ENCODE measurements around the gene GPR156. TPM values are rescaled to one million over a fixed set of nuclear protein-coding genes. Genes with fewer than 3 reads are reported as not detected.

The GPR156 gene
- total and polyA plus RNA-seq, 10 of the 15 experiments (the other 5 are each of a cell fraction or from before 2014, with no cell fraction given), result 0.08 to 0.15 (median 0.11) TPM; not detected in 6

- 17% methylated on average over 5 of the region's 5 CpGs for WGBS (ENCODE audit: insufficient coverage, insufficient replicate concordance, low lambda C conversion rate, missing lambda C conversion rate)
- H4K20me1 ChIP-seq (ENCODE audit: control insufficient read depth, insufficient read depth), result no peaks in the 10 kb centered on the region
- H3K9me3 ChIP-seq (replicated peaks; ENCODE audit: control insufficient read depth, insufficient read depth, low read length), result no peaks in the 10 kb centered on the region
- no peak overlapping the region for H3K4me2 ChIP-seq (ENCODE audit: control insufficient read depth, insufficient read depth)
- no peaks in the 10 kb centered on the region for H3K79me2 ChIP-seq (ENCODE audit: control insufficient read depth, insufficient read depth, low read length)
- ChIA-PET RAD21 (ENCODE audit: unreplicated experiment) (no interaction called here), SMC1A (ENCODE audit: uncharacterized antibody, unreplicated experiment) (no interaction called here), CTCF (interaction anchor here (1.5 kb wide), 1 partner anchor 9 kb away, joined by 5 read pairs; no protein-coding TSS in a partner anchor), POLR2A (no interaction called here)
- H3K27ac ChIP-seq (ENCODE audit: control insufficient read depth, insufficient read depth), result no peak overlapping the region
- BruUV-seq (replicated peaks), result no TSS peak
- no peak overlapping the region for H3K4me3 ChIP-seq
- no peaks in the 10 kb centered on the region for H3K4me1 ChIP-seq (ENCODE audit: control insufficient read depth, insufficient read depth, low read length)
- TF ChIP-seq ZBTB11 (CRISPR knock-in tag; IDR thresholded peaks at IDR 0.05) (no peak), NR2C1 (IDR thresholded peaks at IDR 0.05) (no peak), TCF3 (IDR thresholded peaks at IDR 0.05; ENCODE audit: borderline replicate concordance, insufficient read depth, low read depth, low read length) (no peak)
- no peaks in the 10 kb centered on the region; a peak in 1 of 4 replicates for H3K27me3 ChIP-seq (replicated peaks in 1 of 2; ENCODE audit: control insufficient read depth in 2 of 2, insufficient read depth in 2 of 2, low read length in 1 of 2)
- no peak overlapping the region for H3K9ac ChIP-seq (ENCODE audit: control insufficient read depth, insufficient read depth, low read length)
- FAIRE-seq, result no peak
- no peak overlapping the region for H2AFZ ChIP-seq (ENCODE audit: control insufficient read depth, low read depth, low read length)
- intact Hi-C loops (cut with micrococcal nuclease; ENCODE audit: unreplicated experiment) (no loop called here), in situ Hi-C loops (cut with MboI) (no loop called here)
- no peak for DNase-seq (ENCODE audit: low read depth, low spot score)
- H3K36me3 ChIP-seq (ENCODE audit: control insufficient read depth in 2 of 2, insufficient read depth in 2 of 2, low read length in 1 of 2), result no peaks in the 10 kb centered on the region
- ATAC-seq, result no peak
Measured at GRCh38 chr3:120169407-120169806, 115.6 kb downstream of the GPR156 start.

GRCh38 chr3:120168611-120169010 is 116.4 kb downstream of the GPR156 start:
- ChIA-PET CTCF (interaction anchor here (0.8 to 1.5 kb wide), 2 partner anchors 8 to 22 kb away, joined by 3 to 5 read pairs; no protein-coding TSS in a partner anchor), SMC1A (ENCODE audit: uncharacterized antibody, unreplicated experiment) (no interaction called here), POLR2A (no interaction called here), RAD21 (ENCODE audit: unreplicated experiment) (no interaction called here)
- no peak overlapping the region for H2AFZ ChIP-seq (ENCODE audit: control insufficient read depth, low read depth, low read length)
- ATAC-seq, result no peak
- 47% methylated on average over 3 of the region's 3 CpGs for WGBS (ENCODE audit: insufficient coverage, insufficient replicate concordance, low lambda C conversion rate, missing lambda C conversion rate)
- intact Hi-C loops (cut with micrococcal nuclease; ENCODE audit: unreplicated experiment), result no loop called here
- no peak overlapping the region for H3K9ac ChIP-seq (ENCODE audit: control insufficient read depth, insufficient read depth, low read length)
- H3K4me1 ChIP-seq (ENCODE audit: control insufficient read depth, insufficient read depth, low read length), result no peaks in the 10 kb centered on the region
- no TSS peak for BruUV-seq (replicated peaks)
- no peak overlapping the region for H3K27ac ChIP-seq (ENCODE audit: control insufficient read depth, insufficient read depth)
- no peak overlapping the region for H3K4me2 ChIP-seq (ENCODE audit: control insufficient read depth, insufficient read depth)
- H3K79me2 ChIP-seq (ENCODE audit: control insufficient read depth, insufficient read depth, low read length), result no peaks in the 10 kb centered on the region
- no peaks in the 10 kb centered on the region for H3K27me3 ChIP-seq (replicated peaks in 1 of 2; ENCODE audit: control insufficient read depth in 2 of 2, insufficient read depth in 2 of 2, low read length in 1 of 2)
- H4K20me1 ChIP-seq (ENCODE audit: control insufficient read depth, insufficient read depth), result no peaks in the 10 kb centered on the region
- TF ChIP-seq RUNX3 (IDR thresholded peaks at IDR 0.05; ENCODE audit: low read length) (no peak), CHD2 (IDR thresholded peaks at IDR 0.05; ENCODE audit: borderline replicate concordance, low read depth, low read length) (no peak), POLR2A (IDR thresholded peaks at IDR 0.05; ENCODE audit: low read depth, low read length) (no peak), LARP7 (IDR thresholded peaks at IDR 0.05) (no peak), SMC3 (IDR thresholded peaks at IDR 0.05; ENCODE audit: borderline replicate concordance, low read length) (no peak), ZSCAN29 (IDR thresholded peaks at IDR 0.05) (no peak), SIN3A (IDR thresholded peaks at IDR 0.05; ENCODE audit: low read depth, low read length) (no peak), CHD1 (IDR thresholded peaks at IDR 0.05; ENCODE audit: low read depth, low read length) (no peak), CBFB (IDR thresholded peaks at IDR 0.05; ENCODE audit: low read depth) (no peak), PML (IDR thresholded peaks at IDR 0.05; ENCODE audit: low read length) (no peak), SUZ12 (IDR thresholded peaks at IDR 0.05; ENCODE audit: unreplicated experiment) (no peak), ZNF217 (IDR thresholded peaks at IDR 0.05) (no peak)
- DNase-seq (ENCODE audit: low read depth, low spot score), result no peak
- H3K4me3 ChIP-seq, result no peak overlapping the region
- H3K36me3 ChIP-seq (ENCODE audit: control insufficient read depth in 2 of 2, insufficient read depth in 2 of 2, low read length in 1 of 2), result no peaks in the 10 kb centered on the region
- no peaks in the 10 kb centered on the region for H3K9me3 ChIP-seq (replicated peaks; ENCODE audit: control insufficient read depth, insufficient read depth, low read length)
- in situ Hi-C loops (cut with MboI), result no loop called here
- FAIRE-seq, result no peak

Measured in GM12878 (cell line).